K562 (cell line): ENCODE results near the gene KCNJ10. TPM values are rescaled to one million over a fixed set of nuclear protein-coding genes. Genes with fewer than 3 reads are reported as not detected.

Source experiments
- ATAC-seq: fragments of 200-7000 bp; cut with Tn5 transposase; 3 replicates; pipeline ENCODE4 v1.9.1; 2020; ENCODE audit warnings: moderate library complexity
- BruUV-seq: library from RNA; stranded (reverse); fragments of 400-500 nt; replicated peaks from 2 replicates; lab custom pipeline; 2021; lab: Mats Ljungman, UMichigan
- CTCF ChIA-PET: fragments of 300-600 bp; formaldehyde crosslinking; extraction: SDS; loops from one replicate; lab custom pipeline; 2021; ENCODE audit warnings: low intra/inter-chr PET ratio; lab: Yijun Ruan, JAX
- POLR2A ChIA-PET: fragments of 300-600, 350-650 bp; sonication (Branson Sonifier 250); formaldehyde crosslinking; extraction: SDS; loops from one replicate; lab custom pipeline; 2021; ENCODE audit warnings: antibody characterized with exemption, inconsistent platforms; lab: Yijun Ruan, JAX
- DNase-seq, 4 experiments: peaks; one replicate each; pipeline versions ENCODE4 v3.0.0 to v3.0.0-alpha.2; 2011 to 2018; ENCODE audit warnings: low spot score in 3 of 4, mixed read lengths in 3 of 4; ENCODE audit errors: extremely low read depth in 1 of 4
- FAIRE-seq: peaks from 2 replicates; lab custom pipeline; 2011; peaks lifted over from hg19 to GRCh38; lab: Jason Lieb, UNC
- H2AFZ ChIP-seq: 2 replicates; pipeline ENCODE4 v1.6.0; 2011; ENCODE audit warnings: low read depth, low read length, control low read depth, inconsistent platforms
- H3K27ac ChIP-seq: fragments of 200-600 bp; 3 replicates; pipeline ENCODE4 v1.8.0; 2011; ENCODE audit warnings: low read depth, mild to moderate bottlenecking, control low read depth, inconsistent platforms, low read length, moderate library complexity, mixed read lengths; ENCODE audit errors: extremely low read depth
- H3K27me3 ChIP-seq, 2 experiments: fragments of 300-600 bp in 1 of 2; 2 replicates in 1 of 2; 3 replicates in 1 of 2; pipeline versions ENCODE4 v1.6.0 to v1.8.0; 2011; ENCODE audit warnings: inconsistent platforms in 2 of 2, low read length in 2 of 2, mild to moderate bottlenecking in 1 of 2, mixed read lengths in 1 of 2, moderate library complexity in 1 of 2; ENCODE audit not compliant: control insufficient read depth in 2 of 2, insufficient read depth in 2 of 2
- H3K36me3 ChIP-seq: fragments of 300-600 bp; 3 replicates; pipeline ENCODE4 v1.8.0; 2011; ENCODE audit warnings: mild to moderate bottlenecking, low read length, inconsistent platforms; ENCODE audit not compliant: control insufficient read depth, insufficient read depth
- H3K4me1 ChIP-seq, 2 experiments: fragments of 200-600 bp in 1 of 2; replicated peaks in 1 of 2; 2 replicates in 1 of 2; 3 replicates in 1 of 2; pipeline versions ENCODE4 v1.5.1 to v1.8.0; 2011; ENCODE audit warnings: inconsistent platforms in 2 of 2, low read length in 2 of 2, mild to moderate bottlenecking in 1 of 2, mixed read lengths in 1 of 2, moderate library complexity in 1 of 2; ENCODE audit not compliant: control insufficient read depth in 2 of 2, insufficient read depth in 2 of 2
- H3K4me2 ChIP-seq: 2 replicates; pipeline ENCODE4 v1.6.1; 2011; ENCODE audit warnings: low read length, control low read depth, inconsistent platforms, mixed read lengths; ENCODE audit not compliant: insufficient read depth
- H3K4me3 ChIP-seq: fragments of 200-600 bp; sonication (generic), shearing (Covaris generic); 2 replicates; pipeline ENCODE4 v1.5.1; 2016; ENCODE audit warnings: control low read depth, inconsistent platforms
- H3K79me2 ChIP-seq: fragments of 200-600 bp; 3 replicates; pipeline ENCODE4 v1.8.0; 2011; ENCODE audit warnings: low read length, inconsistent platforms; ENCODE audit not compliant: control insufficient read depth, insufficient read depth
- H3K9ac ChIP-seq, 2 experiments: 2 replicates each; pipeline versions ENCODE4 v1.6.0 to v1.6.1; 2011; ENCODE audit warnings: low read depth in 2 of 2, low read length in 2 of 2, control low read depth in 1 of 2, inconsistent platforms in 1 of 2, mild to moderate bottlenecking in 1 of 2, mixed read lengths in 1 of 2; ENCODE audit not compliant: insufficient read depth in 1 of 2
- H3K9me1 ChIP-seq: one replicate; pipeline ENCODE4 v1.6.0; 2011; ENCODE audit warnings: inconsistent platforms, mild to moderate bottlenecking, low read length, moderate library complexity; ENCODE audit not compliant: control insufficient read depth, insufficient read depth
- H3K9me3 ChIP-seq: replicated peaks from 2 replicates; pipeline ENCODE4 v1.5.1; 2011; ENCODE audit warnings: low read depth, low read length, inconsistent platforms; ENCODE audit not compliant: control insufficient read depth, insufficient read depth
- H4K20me1 ChIP-seq: replicated peaks from 2 replicates; pipeline ENCODE4 v1.6.1; 2011; ENCODE audit warnings: low read length, inconsistent platforms, mixed read lengths; ENCODE audit not compliant: control insufficient read depth, insufficient read depth
- GABPA ChIP-seq: fragments of 200-800 bp; sonication (Bioruptor generic); conservative IDR thresholded peaks from 2 replicates; pipeline ENCODE4 v1.6.1; 2016; ENCODE audit warnings: low read depth, missing genetic modification characterization, missing compliant biosample characterization
- HEY1 ChIP-seq: fragments of 250-450 bp; sonication (Bioruptor Pico); IDR thresholded peaks from 2 replicates; pipeline ENCODE4 v1.5.0; 2020; ENCODE audit warnings: mild to moderate bottlenecking, moderate library complexity, borderline replicate concordance
- JUN ChIP-seq, 2 experiments: sonication (generic) in 1 of 2; formaldehyde crosslinking in 1 of 2; IDR thresholded peaks; 2 replicates each; pipeline versions ENCODE4 v1.6.1 to v1.8.0; 2012 to 2022; ENCODE audit warnings: borderline replicate concordance in 2 of 2, mild to moderate bottlenecking in 2 of 2, improper control_type of control experiment in 1 of 2, low read depth in 1 of 2, low read length in 1 of 2, missing genetic modification reagents in 1 of 2
- MEIS2 ChIP-seq: fragments of 450-650 bp; IDR thresholded peaks from 2 replicates; pipeline ENCODE4 v1.6.1; 2014; ENCODE audit warnings: mild to moderate bottlenecking; ENCODE audit not compliant: partially characterized antibody
- POLR2AphosphoS5 ChIP-seq: IDR thresholded peaks from 2 replicates; pipeline ENCODE4 v1.6.1; 2011; ENCODE audit warnings: mild to moderate bottlenecking, low read depth, low read length, moderate library complexity; ENCODE audit not compliant: control insufficient read depth, insufficient read depth
- POLR2G ChIP-seq: fragments of 200-400 bp; formaldehyde crosslinking; IDR thresholded peaks from 2 replicates; pipeline ENCODE4 v1.6.1; 2017; ENCODE audit warnings: low read depth, mild to moderate bottlenecking, antibody characterized with exemption, low read length, moderate library complexity
- POLR3A ChIP-seq: IDR thresholded peaks from 2 replicates; pipeline ENCODE4 v1.6.1; 2011; ENCODE audit warnings: borderline replicate concordance, mild to moderate bottlenecking, moderate library complexity; ENCODE audit not compliant: insufficient read length, insufficient read depth; ENCODE audit errors: extremely low read depth
- POU5F1 ChIP-seq: fragments of 150-350 bp; IDR thresholded peaks from 2 replicates; pipeline ENCODE4 v1.6.1; 2014; ENCODE audit warnings: borderline replicate concordance, low read length, low read depth, mild to moderate bottlenecking; ENCODE audit not compliant: partially characterized antibody
- PRMT5 ChIP-seq: sonication (generic); formaldehyde crosslinking; IDR thresholded peaks from 2 replicates; pipeline ENCODE4 v1.5.0; 2020; ENCODE audit warnings: missing genetic modification reagents
- RCOR1 ChIP-seq, 2 experiments: IDR thresholded peaks; 2 replicates each; pipeline ENCODE4 v1.6.1; 2012; ENCODE audit warnings: low read depth in 2 of 2, low read length in 2 of 2, borderline replicate concordance in 1 of 2, improper control_type of control experiment in 1 of 2
- RFX1 ChIP-seq: fragments of 450-650 bp; IDR thresholded peaks from 2 replicates; pipeline ENCODE4 v1.6.1; 2016; ENCODE audit warnings: mild to moderate bottlenecking, moderate library complexity
- SMAD1 ChIP-seq: fragments of 150-350 bp; IDR thresholded peaks from 2 replicates; pipeline ENCODE4 v1.6.1; 2014; ENCODE audit warnings: low read length, low read depth; ENCODE audit not compliant: partially characterized antibody
- WHSC1 ChIP-seq: IDR thresholded peaks from one replicate; pipeline ENCODE4 v1.6.1; 2012; ENCODE audit warnings: low read length, control low read depth, inconsistent platforms
- XRCC5 ChIP-seq: fragments of 200-400 bp; formaldehyde crosslinking; IDR thresholded peaks from 2 replicates; pipeline ENCODE4 v1.6.1; 2017; ENCODE audit warnings: low read depth, mild to moderate bottlenecking, low read length
- ZNF444 ChIP-seq: fragments of 250-450 bp; sonication (Bioruptor Pico); IDR thresholded peaks from 2 replicates; pipeline ENCODE4 v1.4.0; 2020; ENCODE audit warnings: mild to moderate bottlenecking, moderate library complexity
- WGBS: fragments of 100-300 bp; shearing (Covaris generic); methylation state at CpG from one replicate; pipeline ENCODE4 v1.1.6; 2016; ENCODE audit warnings: low coverage, mixed read lengths; ENCODE audit not compliant: insufficient coverage; ENCODE audit errors: missing lambda C conversion rate; 5-methylcytosine and 5-hydroxymethylcytosine counted together
- in situ Hi-C: fragments of 300-500 bp; cut with MboI; formaldehyde crosslinking; loops from 4 replicates; pipeline ENCODE4 v1.15.0; 2018; ENCODE audit warnings: inconsistent platforms, mixed read lengths
- intact Hi-C: fragments of 100-400 bp; cut with micrococcal nuclease; formaldehyde crosslinking; loops from 2 replicates; pipeline ENCODE4 v1.14.2; 2022
- polyA plus RNA-seq, 8 experiments: library from polyadenylated mRNA; depleted of rRNA in 4 of 8; stranded (reverse) in 5 of 8; unstranded in 3 of 8; fragments of >200 nt; fragmentation: Nextera tagmentation in 2 of 8; fragmentation: Illumina TruSeq in 1 of 8; extraction: Ambion mirVana in 2 of 8; extraction: Trizol in 1 of 8; gene quantifications; 2 replicates each; pipeline versions ENCODE4 v1.2.1 to v1.2.3, GENCODE V29; 2011 to 2014; ENCODE audit warnings: inconsistent platforms in 1 of 8, missing spikeins in 1 of 8
- total RNA-seq, 7 experiments: library from RNA; depleted of rRNA in 6 of 7; stranded (reverse); fragments of >200 nt in 6 of 7; fragmentation: Illumina TruSeq in 2 of 7; extraction: Trizol in 2 of 7; gene quantifications; 2 replicates each; pipeline versions ENCODE4 v1.2.1 to v1.2.3, GENCODE V29; 2011 to 2021; ENCODE audit warnings: low replicate concordance in 1 of 7
- TF ChIP-seq, protein P1 (sequence below): sonication (generic); formaldehyde crosslinking; IDR thresholded peaks from 2 replicates; pipeline ENCODE4 v1.8.0; 2022; ENCODE audit warnings: mild to moderate bottlenecking, missing genetic modification reagents
- TF ChIP-seq, protein P2 (sequence below): sonication (generic); formaldehyde crosslinking; IDR thresholded peaks from 2 replicates; pipeline ENCODE4 v1.8.0; 2022; ENCODE audit warnings: mild to moderate bottlenecking, low read depth, missing genetic modification reagents
- TF ChIP-seq, protein P3 (sequence below): fragments of 250-450 bp; sonication (Bioruptor Pico); IDR thresholded peaks from 2 replicates; pipeline ENCODE4 v1.8.0; 2022; ENCODE audit warnings: inconsistent platforms

Gene KCNJ10
- total and polyA plus RNA-seq, 9 of the 15 experiments (the other 6 are each of a cell fraction or from before 2014, with no cell fraction given): 0.06 to 0.11 TPM; not detected in 7

DNA sequence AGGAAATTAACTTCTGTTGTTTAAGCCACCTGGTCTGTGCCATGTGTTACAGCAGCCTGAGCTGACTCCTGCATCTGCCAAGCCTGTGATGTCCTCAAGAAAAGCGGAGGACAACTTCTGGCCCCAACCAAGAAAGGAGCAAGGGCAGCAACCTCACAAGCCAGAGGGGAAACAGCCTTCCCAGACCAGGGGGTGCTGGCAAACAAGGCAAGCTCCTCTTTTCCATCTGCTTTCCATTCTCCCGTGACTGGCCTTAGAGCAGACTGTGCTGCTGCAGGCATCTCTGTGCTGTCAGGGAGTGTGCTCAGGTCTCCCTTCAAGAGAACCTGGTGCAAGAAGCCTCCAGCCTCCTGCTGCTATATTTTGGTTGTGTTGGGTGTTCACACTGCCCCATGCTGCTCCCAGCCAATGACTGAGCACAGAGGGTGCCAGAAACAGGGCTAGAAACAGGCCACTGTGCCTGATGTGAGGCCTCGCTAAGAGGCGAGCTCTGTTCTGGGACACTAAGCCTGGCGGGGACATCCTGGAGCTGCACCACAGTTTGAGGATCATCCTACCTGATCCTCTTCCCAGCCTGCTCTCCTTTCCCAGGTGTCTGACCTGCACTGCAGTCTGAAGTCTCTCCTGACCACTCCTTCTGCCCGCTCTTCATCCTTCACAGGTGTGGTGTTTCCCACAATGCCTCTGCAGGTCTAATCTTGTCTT lies 88.5 kb downstream of the KCNJ10 start:
- no peak for FAIRE-seq
- no peak for ATAC-seq
- TF ChIP-seq RFX1 (no peak), JUN (IDR thresholded peaks at IDR 0.05; ENCODE audit: borderline replicate concordance, low read depth, low read length) (no peak), JUN (CRISPR knock-in tag; IDR thresholded peaks at IDR 0.05; ENCODE audit: borderline replicate concordance) (no peak), POLR2AphosphoS5 (no peak), POLR2G (no peak), PRMT5 (CRISPR knock-in tag) (no peak), POLR3A (no peak), HEY1 (CRISPR knock-in tag) (no peak), WHSC1 (no peak), ZNF444 (CRISPR knock-in tag) (no peak), XRCC5 (no peak), RCOR1 (IDR thresholded peaks at IDR 0.05; ENCODE audit: borderline replicate concordance in 1 of 2, low read depth in 2 of 2, low read length in 2 of 2) (no peak), SMAD1 (no peak), POU5F1 (no peak), GABPA (tag) (no peak), MEIS2 (no peak)
- TF ChIP-seq, protein P1, sequence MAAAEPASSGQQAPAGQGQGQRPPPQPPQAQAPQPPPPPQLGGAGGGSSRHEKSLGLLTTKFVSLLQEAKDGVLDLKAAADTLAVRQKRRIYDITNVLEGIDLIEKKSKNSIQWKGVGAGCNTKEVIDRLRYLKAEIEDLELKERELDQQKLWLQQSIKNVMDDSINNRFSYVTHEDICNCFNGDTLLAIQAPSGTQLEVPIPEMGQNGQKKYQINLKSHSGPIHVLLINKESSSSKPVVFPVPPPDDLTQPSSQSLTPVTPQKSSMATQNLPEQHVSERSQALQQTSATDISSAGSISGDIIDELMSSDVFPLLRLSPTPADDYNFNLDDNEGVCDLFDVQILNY (CRISPR knock-in tag): no peak
- TF ChIP-seq, protein P2, sequence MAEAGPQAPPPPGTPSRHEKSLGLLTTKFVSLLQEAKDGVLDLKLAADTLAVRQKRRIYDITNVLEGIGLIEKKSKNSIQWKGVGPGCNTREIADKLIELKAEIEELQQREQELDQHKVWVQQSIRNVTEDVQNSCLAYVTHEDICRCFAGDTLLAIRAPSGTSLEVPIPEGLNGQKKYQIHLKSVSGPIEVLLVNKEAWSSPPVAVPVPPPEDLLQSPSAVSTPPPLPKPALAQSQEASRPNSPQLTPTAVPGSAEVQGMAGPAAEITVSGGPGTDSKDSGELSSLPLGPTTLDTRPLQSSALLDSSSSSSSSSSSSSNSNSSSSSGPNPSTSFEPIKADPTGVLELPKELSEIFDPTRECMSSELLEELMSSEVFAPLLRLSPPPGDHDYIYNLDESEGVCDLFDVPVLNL (CRISPR knock-in tag): no peak
- TF ChIP-seq, protein P3, sequence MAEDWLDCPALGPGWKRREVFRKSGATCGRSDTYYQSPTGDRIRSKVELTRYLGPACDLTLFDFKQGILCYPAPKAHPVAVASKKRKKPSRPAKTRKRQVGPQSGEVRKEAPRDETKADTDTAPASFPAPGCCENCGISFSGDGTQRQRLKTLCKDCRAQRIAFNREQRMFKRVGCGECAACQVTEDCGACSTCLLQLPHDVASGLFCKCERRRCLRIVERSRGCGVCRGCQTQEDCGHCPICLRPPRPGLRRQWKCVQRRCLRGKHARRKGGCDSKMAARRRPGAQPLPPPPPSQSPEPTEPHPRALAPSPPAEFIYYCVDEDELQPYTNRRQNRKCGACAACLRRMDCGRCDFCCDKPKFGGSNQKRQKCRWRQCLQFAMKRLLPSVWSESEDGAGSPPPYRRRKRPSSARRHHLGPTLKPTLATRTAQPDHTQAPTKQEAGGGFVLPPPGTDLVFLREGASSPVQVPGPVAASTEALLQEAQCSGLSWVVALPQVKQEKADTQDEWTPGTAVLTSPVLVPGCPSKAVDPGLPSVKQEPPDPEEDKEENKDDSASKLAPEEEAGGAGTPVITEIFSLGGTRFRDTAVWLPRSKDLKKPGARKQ (CRISPR knock-in tag): no peak

More for the DNA sequence above, 88.5 kb downstream of the KCNJ10 start:
- BruUV-seq: no TSS peak
- intact Hi-C loops (no loop called here), in situ Hi-C loops (loop anchor here (25.0 kb wide), 1 partner anchor 794 kb away; no protein-coding TSS in a partner anchor)
- no peaks in the 10 kb centered on the region for H3K36me3 ChIP-seq
- no peaks in the 10 kb centered on the region for H4K20me1 ChIP-seq
- WGBS: 1% methylated on average over 6 of the region's 6 CpGs
- H2AFZ ChIP-seq: no peak overlapping the region
- H3K9me3 ChIP-seq: no peaks in the 10 kb centered on the region
- H3K4me3 ChIP-seq: no peak overlapping the region
- CTCF ChIA-PET: no interaction called here
- no peak overlapping the region for H3K27ac ChIP-seq
- H3K79me2 ChIP-seq: no peaks in the 10 kb centered on the region
- H3K4me2 ChIP-seq: no peak overlapping the region
- H3K9me1 ChIP-seq: no peaks in the 10 kb centered on the region
- H3K4me1 ChIP-seq: no peaks in the 10 kb centered on the region
- POLR2A ChIA-PET: no interaction called here
- DNase-seq: no peak
- H3K27me3 ChIP-seq: peaks cover 23 to 42% of the 10 kb centered on the region in 2 experiments; a peak in 4 of 5 replicates
- H3K9ac ChIP-seq: no peak overlapping the region
